Activated CD4-positive, alpha-beta memory T cell treated with anti-CD3 and anti-CD28 coated beads for 36 hours (primary cell): ENCODE measurements around the gene SERTAD1. TPM values are rescaled to one million over a fixed set of nuclear protein-coding genes. Genes with fewer than 3 reads are reported as not detected.

ENCODE experiments used
- CTCF ChIA-PET: fragments of 350-600 bp; sonication (Branson Sonifier 250); formaldehyde crosslinking; loops from one replicate; lab custom pipeline; 2021; ENCODE audit warnings: antibody characterized with exemption, inconsistent platforms; lab: Charles Lee
- POLR2A ChIA-PET: fragments of 350-600 bp; sonication (Branson Sonifier 250); formaldehyde crosslinking; loops from one replicate; lab custom pipeline; 2021; ENCODE audit warnings: antibody characterized with exemption; lab: Charles Lee
- DNase-seq: peaks from one replicate; pipeline ENCODE4 v3.0.0-alpha.2; 2020
- H3K27ac Mint-ChIP-seq: one replicate; pipeline ENCODE4 v1.8.0; 2021; ENCODE audit warnings: mixed read lengths
- H3K27me3 Mint-ChIP-seq: one replicate; pipeline ENCODE4 v1.8.0; 2021; ENCODE audit warnings: mixed read lengths
- H3K36me3 Mint-ChIP-seq: one replicate; pipeline ENCODE4 v1.8.0; 2021; ENCODE audit warnings: mixed read lengths
- H3K4me1 Mint-ChIP-seq: one replicate; pipeline ENCODE4 v1.8.0; 2021; ENCODE audit warnings: low read depth, mixed read lengths
- H3K4me3 Mint-ChIP-seq: one replicate; pipeline ENCODE4 v1.8.0; 2021; ENCODE audit warnings: mild to moderate bottlenecking, mixed read lengths
- H3K9me3 Mint-ChIP-seq: one replicate; pipeline ENCODE4 v1.8.0; 2021; ENCODE audit warnings: mixed read lengths
- intact Hi-C: fragments of 100-400 bp; cut with micrococcal nuclease; formaldehyde crosslinking; loops from one replicate; pipeline ENCODE4 v1.15.1; 2023
- total RNA-seq, 2 experiments: library from RNA; stranded (reverse); gene quantifications; one replicate each; pipeline ENCODE4 v1.2.3, GENCODE V29; 2021

SERTAD1 gene
- 10 to 100 TPM; 11.5 to 12.6 TPM for total RNA-seq

GRCh38 chr19:40425450-40426287 is at the start of gene SERTAD1:
Gene SERTAD1, minus strand, starts transcription at chr19:40425992. Its CDS starts 2,446 bp downstream, at chr19:40423546.
- peak; percentile 100 for DNase-seq
- peaks cover 17% of the 10 kb centered on the region for H3K4me1 Mint-ChIP-seq
- ChIA-PET POLR2A (interaction anchor here (0.6 to 2.3 kb wide), 5 partner anchors 9 to 77 kb away, joined by 3 to 25 read pairs (median 4); partner anchors contain the start of genes C19orf47, PLD3 and SERTAD3), CTCF (interaction anchor here (0.5 to 1.8 kb wide), 7 partner anchors 16 to 265 kb away, joined by 3 to 16 read pairs (median 3); partner anchors contain the start of gene BLVRB)
- peak within 1 kb of the TSS; percentile 88 for H3K27ac Mint-ChIP-seq
- H3K27me3 Mint-ChIP-seq = no peaks in the 10 kb centered on the region
- no peaks in the 10 kb centered on the region for H3K9me3 Mint-ChIP-seq
- peak within 1 kb of the TSS; percentile 81 for H3K4me3 Mint-ChIP-seq
- peaks cover 11% of the 10 kb centered on the region for H3K36me3 Mint-ChIP-seq
- intact Hi-C loops = loop anchor here (1.0 to 5.0 kb wide), 4 partner anchors 18 to 78 kb away; partner anchors contain the start of genes BLVRB, C19orf47 and PLD3

GRCh38 chr19:40474737-40475136 is 48.9 kb upstream of the SERTAD1 start:
- CTCF ChIA-PET = no interaction called here
- H3K27me3 Mint-ChIP-seq = peaks cover 2% of the 10 kb centered on the region
- no peaks in the 10 kb centered on the region for H3K36me3 Mint-ChIP-seq

GRCh38 chr19:40472516-40472915 is 46.7 kb upstream of the SERTAD1 start:
- Mint-ChIP-seq H3K36me3 (no peaks in the 10 kb centered on the region), H3K4me3 (no peak overlapping the region), H3K27me3 (peaks cover 5% of the 10 kb centered on the region), H3K4me1 (peaks cover 2% of the 10 kb centered on the region), H3K9me3 (no peaks in the 10 kb centered on the region), H3K27ac (no peak overlapping the region)
- ChIA-PET POLR2A (no interaction called here), CTCF (no interaction called here)
- intact Hi-C loops = no loop called here
- no peak for DNase-seq

More at GRCh38 chr19:40474737-40475136, 48.9 kb upstream of the SERTAD1 start:
- DNase-seq = no peak
- H3K4me1 Mint-ChIP-seq = no peaks in the 10 kb centered on the region
- no peak overlapping the region for H3K27ac Mint-ChIP-seq
- H3K4me3 Mint-ChIP-seq = no peak overlapping the region
- intact Hi-C loops = no loop called here
- H3K9me3 Mint-ChIP-seq = no peaks in the 10 kb centered on the region
- POLR2A ChIA-PET = no interaction called here

- CTCF ChIA-PET = no interaction called here
- Mint-ChIP-seq H3K27ac (no peak overlapping the region), H3K4me3 (no peak overlapping the region), H3K4me1 (peaks cover 9% of the 10 kb centered on the region), H3K36me3 (peaks cover 5% of the 10 kb centered on the region), H3K9me3 (no peaks in the 10 kb centered on the region), H3K27me3 (peaks cover 12% of the 10 kb centered on the region)
- intact Hi-C loops = no loop called here
- no peak for DNase-seq
- POLR2A ChIA-PET = no interaction called here
Measured at GRCh38 chr19:40471111-40471510, 45.3 kb upstream of the SERTAD1 start.

- Mint-ChIP-seq H3K27me3 (peaks cover 10% of the 10 kb centered on the region), H3K36me3 (peaks cover 5% of the 10 kb centered on the region), H3K27ac (no peak overlapping the region), H3K9me3 (no peaks in the 10 kb centered on the region), H3K4me1 (peaks cover 24% of the 10 kb centered on the region), H3K4me3 (no peak overlapping the region)
- ChIA-PET POLR2A (no interaction called here), CTCF (no interaction called here)
- DNase-seq = no peak
- intact Hi-C loops = loop anchor here (10.0 kb wide), 3 partner anchors 56 to 286 kb away; partner anchors contain the start of genes ACTMAP and SNRPA
Measured at GRCh38 chr19:40469011-40469410, 43.2 kb upstream of the SERTAD1 start.

- Mint-ChIP-seq H3K9me3 (no peaks in the 10 kb centered on the region), H3K27me3 (peaks cover 10% of the 10 kb centered on the region), H3K36me3 (peaks cover 5% of the 10 kb centered on the region), H3K27ac (peak within 1 kb of the TSS; percentile 68), H3K4me3 (peak within 1 kb of the TSS; percentile 76), H3K4me1 (peaks cover 31% of the 10 kb centered on the region)
- intact Hi-C loops = loop anchor here (1.0 to 10.0 kb wide), 5 partner anchors 9 to 288 kb away; partner anchors contain the start of genes ACTMAP, C19orf47, PLD3 and SNRPA
- ChIA-PET CTCF (interaction anchor here (4.1 kb wide), 1 partner anchor 23 kb away, joined by 32 read pairs; the partner anchor contains the start of gene SERTAD3), POLR2A (interaction anchor here (1.5 kb wide), 1 partner anchor 47 kb away, joined by 4 read pairs; no protein-coding TSS in a partner anchor)
- no peak for DNase-seq
Measured at GRCh38 chr19:40466985-40467734, 41.4 kb upstream of the SERTAD1 start, which contains the start of gene SPTBN4. Gene SPTBN4, plus strand, starts transcription at chr19:40467001. Its CDS starts 5,621 bp downstream, at chr19:40472622.

GRCh38 chr19:40466219-40466984 is 40.6 kb upstream of the SERTAD1 start:
- Mint-ChIP-seq H3K27ac (peak overlapping the region; percentile 68), H3K9me3 (no peaks in the 10 kb centered on the region), H3K36me3 (peaks cover 5% of the 10 kb centered on the region), H3K27me3 (peaks cover 10% of the 10 kb centered on the region), H3K4me1 (peaks cover 31% of the 10 kb centered on the region), H3K4me3 (peak overlapping the region; percentile 76)
- DNase-seq = peak; percentile 90
- intact Hi-C loops = loop anchor here (1.0 to 10.0 kb wide), 5 partner anchors 10 to 288 kb away; partner anchors contain the start of genes ACTMAP, C19orf47, PLD3 and SNRPA
- ChIA-PET POLR2A (interaction anchor here (0.7 to 4.3 kb wide), 4 partner anchors 10 to 118 kb away, joined by 3 to 20 read pairs (median 4); partner anchors contain the start of genes C19orf47, PLD3 and SERTAD3), CTCF (interaction anchor here (0.6 to 4.1 kb wide), 9 partner anchors 11 to 168 kb away, joined by 3 to 32 read pairs (median 13); partner anchors contain the start of gene SERTAD3)

- Mint-ChIP-seq H3K9me3 (no peaks in the 10 kb centered on the region), H3K4me1 (peaks cover 31% of the 10 kb centered on the region), H3K4me3 (peak within 1 kb of the TSS; percentile 76), H3K27me3 (peaks cover 10% of the 10 kb centered on the region), H3K36me3 (peaks cover 5% of the 10 kb centered on the region), H3K27ac (peak within 1 kb of the TSS; percentile 68)
- ChIA-PET POLR2A (interaction anchor here (0.6 to 4.3 kb wide), 7 partner anchors 10 to 798 kb away, joined by 3 to 20 read pairs (median 4); partner anchors contain the start of genes C19orf47, HNRNPUL1, PLD3 and SERTAD3), CTCF (interaction anchor here (0.6 to 4.1 kb wide), 15 partner anchors 10 to 169 kb away, joined by 3 to 32 read pairs (median 8); partner anchors contain the start of genes SERTAD1 and SERTAD3)
- peak; percentile 100 for DNase-seq
- intact Hi-C loops = loop anchor here (1.0 to 10.0 kb wide), 8 partner anchors 11 to 289 kb away; partner anchors contain the start of genes ACTMAP, C19orf47, PLD3 and SERTAD3
Measured at GRCh38 chr19:40465557-40466218, 39.9 kb upstream of the SERTAD1 start, which contains the start of gene BLVRB. Gene BLVRB, minus strand, starts transcription at chr19:40465745. Its CDS starts 57 bp downstream, at chr19:40465688.

GRCh38 chr19:40465025-40465556 is 39.3 kb upstream of the SERTAD1 start:
- Mint-ChIP-seq H3K4me3 (peak overlapping the region; percentile 76), H3K9me3 (no peaks in the 10 kb centered on the region), H3K27me3 (peaks cover 10% of the 10 kb centered on the region), H3K4me1 (peaks cover 31% of the 10 kb centered on the region), H3K36me3 (peaks cover 5% of the 10 kb centered on the region), H3K27ac (peak overlapping the region; percentile 56)
- DNase-seq = peak; percentile 72
- intact Hi-C loops = loop anchor here (1.0 to 10.0 kb wide), 6 partner anchors 21 to 290 kb away; partner anchors contain the start of genes ACTMAP, SERTAD3 and SNRPA
- CTCF ChIA-PET = interaction anchor here (0.8 to 4.1 kb wide), 20 partner anchors 10 to 169 kb away, joined by 3 to 32 read pairs (median 6); partner anchors contain the start of genes SERTAD1 and SERTAD3
- POLR2A ChIA-PET = interaction anchor here (0.6 to 4.3 kb wide), 4 partner anchors 22 to 799 kb away, joined by 3 to 20 read pairs (median 4); partner anchors contain the start of genes HNRNPUL1 and SERTAD3
